HG02981 (cell line): ENCODE data around the gene ANO1.

ENCODE experiments used
- ATAC-seq: cut with Tn5 transposase; IDR thresholded peaks from one replicate; pipeline ENCODE4 v1.9.1; 2021; ENCODE audit warnings: mild to moderate bottlenecking, moderate library complexity; ENCODE audit not compliant: unreplicated experiment

Gene ANO1

DNA sequence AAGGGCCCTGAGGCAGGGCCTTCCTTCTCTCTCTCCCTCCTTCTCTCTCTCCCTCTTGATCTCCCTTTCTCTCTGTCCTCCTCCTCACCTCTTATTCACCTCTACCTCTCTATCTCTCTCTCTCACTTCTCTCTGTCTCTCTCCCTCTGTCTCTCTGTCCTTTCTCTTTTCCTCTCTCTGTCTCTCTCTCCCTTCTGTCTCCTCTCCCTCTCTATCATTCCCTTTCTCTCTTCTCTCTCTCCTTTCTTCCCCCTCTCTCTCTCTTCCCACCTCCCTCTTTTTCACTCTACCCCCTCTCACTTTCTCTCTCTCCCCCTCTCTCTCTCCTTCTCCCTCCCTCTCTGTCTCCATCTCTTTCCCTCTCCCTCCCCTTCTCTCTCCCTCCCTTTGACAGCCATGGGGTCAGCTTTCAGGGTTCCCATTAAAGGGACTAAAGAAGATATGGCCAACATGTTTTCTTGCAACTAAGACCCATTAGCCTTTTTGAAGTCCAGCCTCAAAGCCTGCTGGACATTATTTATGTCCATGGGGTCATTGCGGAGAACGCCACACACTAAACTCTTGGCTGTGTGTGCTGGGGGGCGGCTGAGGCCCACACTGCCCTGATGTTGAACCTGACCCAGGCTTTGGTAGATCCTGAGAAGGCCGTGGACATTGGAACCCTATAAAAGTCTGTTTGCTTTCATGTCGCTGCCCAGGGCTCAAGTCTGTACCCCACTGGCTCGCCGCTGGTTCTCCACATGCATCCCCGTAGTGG lies 15.0 kb downstream of the ANO1 start:
- ATAC-seq: no peak

DNA sequence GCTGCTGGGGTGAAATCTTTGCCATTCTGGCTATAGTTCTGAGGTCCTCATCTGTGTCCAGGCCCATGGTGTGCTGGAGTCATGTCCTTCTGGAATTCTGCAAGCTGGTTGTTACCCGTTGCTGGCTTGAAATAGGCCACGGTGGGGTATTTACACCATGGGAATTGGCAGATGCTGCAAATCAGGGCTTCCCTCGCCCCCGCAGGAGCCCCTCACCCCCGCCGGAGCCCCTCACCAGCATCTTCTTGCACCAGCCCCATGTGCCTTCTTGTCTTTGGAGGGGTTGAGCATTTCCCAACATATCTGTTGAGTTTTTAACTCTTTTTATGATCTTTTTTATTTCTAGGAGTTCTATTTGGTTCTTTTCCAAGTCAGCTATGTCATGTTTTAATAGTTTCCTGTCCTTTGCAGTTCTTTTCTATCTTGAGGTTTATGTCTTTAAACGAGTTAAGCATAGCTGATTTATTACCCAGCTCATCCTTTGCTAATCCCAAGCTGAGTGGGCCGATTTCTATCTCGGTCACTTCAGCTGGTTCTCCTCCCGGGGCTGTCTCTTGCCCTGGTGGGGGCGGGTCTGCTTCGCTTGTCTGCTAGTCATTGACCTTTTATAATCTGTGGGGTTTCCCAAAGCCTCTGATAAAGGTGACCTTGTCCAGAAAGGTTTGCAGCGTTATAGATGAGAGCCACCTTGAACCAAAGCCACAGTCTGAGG lies 17.6 kb downstream of the ANO1 start:
- no peak for ATAC-seq

DNA sequence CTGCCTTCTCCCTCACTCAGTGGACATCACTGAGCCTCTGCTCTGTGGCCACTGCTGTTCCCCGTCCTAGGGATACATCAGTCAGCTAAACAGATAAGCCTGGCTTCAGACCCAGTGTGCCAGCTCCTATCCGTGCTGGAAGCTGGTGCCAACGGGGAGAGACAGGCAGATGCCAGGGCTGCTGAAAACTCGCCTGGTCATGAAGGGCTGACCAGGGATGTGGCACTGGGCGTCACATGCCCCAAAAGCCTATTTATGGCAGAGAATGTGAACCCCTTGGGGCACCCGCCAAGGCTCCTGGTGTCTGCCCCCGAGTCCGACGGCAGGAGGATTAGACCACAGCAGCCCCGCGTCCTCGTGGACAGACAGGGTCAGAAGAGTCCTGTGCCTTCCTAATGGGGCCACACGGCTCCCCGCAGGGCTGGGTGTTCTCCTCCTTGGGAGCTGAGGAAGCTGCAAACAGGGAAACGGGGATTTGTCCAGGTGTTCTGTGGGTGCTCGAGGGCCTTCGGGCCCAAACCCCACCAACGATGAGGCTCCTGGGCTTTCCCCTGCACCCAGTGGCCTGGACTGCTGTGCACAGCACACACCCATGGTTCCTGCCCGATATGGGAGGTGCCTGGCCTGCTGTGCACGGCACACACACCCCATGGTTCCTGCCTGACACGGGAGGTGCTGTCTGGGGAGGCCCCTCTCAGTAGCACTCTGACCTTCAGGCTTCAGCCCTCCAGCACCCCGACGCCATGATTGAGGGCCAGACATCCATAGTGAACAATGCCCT lies 19.9 kb downstream of the ANO1 start:
- no peak for ATAC-seq

DNA sequence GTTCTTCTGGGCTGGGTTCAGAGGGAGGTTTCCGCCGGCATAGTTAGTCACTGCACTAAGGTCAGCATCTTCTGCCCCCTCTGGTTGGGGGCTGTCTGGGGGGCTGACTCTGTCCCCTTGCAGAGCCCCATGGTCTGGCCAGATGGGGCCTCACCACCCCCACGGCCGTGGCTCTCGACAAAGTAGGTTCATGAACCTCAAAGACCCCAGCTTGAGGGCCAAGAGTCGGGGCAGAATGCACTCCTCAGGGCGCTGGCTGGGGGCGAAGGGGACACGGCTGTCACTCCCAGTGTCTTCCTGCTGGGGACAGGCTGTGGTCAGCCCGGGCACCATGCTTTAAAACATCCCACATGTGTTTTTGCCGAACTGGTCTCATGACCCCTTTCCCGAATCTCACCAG lies 20.8 kb downstream of the ANO1 start:
- ATAC-seq: no peak

DNA sequence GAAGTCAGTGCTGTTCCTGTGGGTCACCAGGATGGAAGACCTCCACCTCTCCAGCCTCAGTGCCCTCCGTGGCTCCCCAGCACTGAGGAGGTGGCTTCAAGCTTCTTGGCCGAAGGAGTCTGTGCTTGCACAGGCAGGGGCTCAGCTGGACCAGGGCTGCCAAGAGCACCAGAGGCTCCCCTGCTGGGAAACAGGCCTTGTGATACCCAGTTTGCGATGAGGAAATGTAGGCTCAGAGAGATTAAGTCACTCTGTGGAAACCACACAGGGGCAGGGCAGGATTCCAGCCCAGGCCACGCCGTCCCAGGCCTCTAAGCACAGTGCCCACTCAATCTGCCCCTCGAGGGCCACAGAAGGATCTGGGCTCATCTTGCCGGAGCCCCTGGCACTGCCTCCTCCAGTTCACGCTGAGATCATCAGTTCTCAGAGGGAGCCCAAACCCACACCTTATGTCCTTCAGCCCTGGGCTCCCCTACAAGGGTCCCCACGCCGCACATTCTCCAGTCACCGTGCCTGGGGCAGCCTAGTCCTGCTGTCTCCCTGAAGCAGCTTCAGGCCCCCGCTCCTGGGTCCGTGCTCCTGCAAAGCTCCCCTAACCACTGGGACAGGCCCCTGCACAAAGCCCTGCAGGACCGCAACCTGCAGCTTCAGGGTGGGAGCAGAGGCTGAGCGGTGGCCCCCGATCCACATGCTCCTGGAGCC lies 21.6 kb downstream of the ANO1 start:
- ATAC-seq: no peak

DNA sequence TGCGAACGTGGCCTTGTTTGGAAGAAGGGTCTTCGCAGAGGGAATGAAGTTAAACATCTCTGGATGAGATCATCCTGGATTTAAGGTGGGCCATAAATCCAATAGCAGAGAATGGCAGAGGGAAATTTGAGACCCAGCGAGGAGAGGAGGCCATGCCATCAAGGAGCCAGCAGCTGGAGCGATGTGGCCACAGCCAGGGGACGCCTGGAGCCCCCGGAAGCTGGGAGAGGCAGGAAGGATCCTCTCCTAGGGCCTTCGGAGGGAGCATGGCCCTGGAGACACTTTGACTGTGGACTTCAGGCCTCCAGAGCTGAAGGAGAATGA lies 22.1 kb downstream of the ANO1 start:
- no peak for ATAC-seq

DNA sequence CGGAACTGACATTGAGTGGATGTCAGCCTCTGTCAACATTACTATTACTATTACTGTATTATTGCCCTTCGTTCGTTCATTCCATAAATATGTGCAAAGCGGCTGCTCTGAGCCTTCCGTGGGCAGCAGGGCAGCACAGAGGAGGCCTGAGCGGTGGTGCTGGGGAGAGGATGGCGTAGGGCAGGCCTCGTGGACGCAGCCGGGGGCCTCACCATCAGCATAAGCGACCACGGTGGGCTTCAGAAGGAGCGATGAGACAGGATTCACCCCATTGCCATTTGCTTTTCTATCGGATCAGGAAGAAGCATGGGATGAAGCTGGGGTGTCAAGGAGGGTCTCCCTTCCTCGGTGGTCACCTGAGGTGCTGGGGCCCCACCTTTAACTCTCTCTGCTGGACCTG lies 22.7 kb downstream of the ANO1 start:
- ATAC-seq: no peak

DNA sequence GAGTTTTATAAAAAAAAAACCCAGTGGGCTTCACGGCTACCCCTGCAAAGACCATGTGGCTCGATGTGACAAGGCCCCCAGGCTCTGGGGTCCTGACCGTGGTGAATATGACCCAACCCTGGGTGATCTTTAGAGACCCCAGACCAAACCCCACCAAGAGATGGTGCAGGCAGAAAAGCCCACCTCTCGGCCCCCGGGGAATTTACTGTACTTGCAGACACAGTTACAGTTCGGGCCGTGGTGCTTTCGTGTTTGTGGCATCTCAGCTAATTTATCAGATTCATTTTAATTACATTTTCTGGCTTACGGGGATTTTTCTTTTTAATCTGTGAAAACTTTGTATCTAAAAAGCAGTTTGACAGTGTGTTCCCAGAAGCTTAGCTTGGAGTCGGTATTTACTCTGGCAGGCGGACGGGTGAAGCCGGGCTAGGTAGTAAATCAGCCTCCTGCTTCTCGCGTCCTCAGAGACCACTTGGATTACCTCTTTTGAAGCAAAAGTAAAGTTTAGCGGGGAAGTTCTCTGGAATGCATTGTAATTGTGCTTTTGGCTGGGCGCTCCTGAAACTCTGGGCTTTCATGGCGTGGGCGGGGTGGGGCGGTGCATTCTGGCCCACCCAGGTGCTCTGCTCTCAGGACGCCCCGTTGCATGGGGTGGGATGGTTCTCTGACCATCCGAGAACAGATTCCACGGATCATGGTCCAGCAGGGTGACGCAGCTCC lies 25.3 kb downstream of the ANO1 start:
- no peak for ATAC-seq

DNA sequence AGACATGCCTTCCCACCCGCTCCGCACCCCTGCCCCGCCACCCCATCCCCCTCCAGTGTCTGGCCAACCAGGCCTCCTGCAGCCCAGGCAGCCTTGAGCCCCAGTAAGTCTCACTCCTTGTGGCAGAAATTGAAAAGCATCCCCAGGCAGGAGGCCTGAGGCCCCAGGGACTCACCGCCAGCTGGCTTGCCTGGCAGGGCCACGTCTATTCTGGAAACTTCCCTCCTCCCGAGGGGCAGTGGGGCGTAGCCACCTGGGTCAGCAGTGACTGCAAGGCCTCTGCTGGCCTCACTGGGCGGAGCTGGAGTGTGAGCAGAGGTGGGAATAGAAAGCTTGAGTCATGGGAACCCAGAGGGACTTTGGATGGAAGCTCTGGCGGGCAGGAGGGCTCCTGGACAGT lies 26.3 kb downstream of the ANO1 start:
- ATAC-seq: no peak

DNA sequence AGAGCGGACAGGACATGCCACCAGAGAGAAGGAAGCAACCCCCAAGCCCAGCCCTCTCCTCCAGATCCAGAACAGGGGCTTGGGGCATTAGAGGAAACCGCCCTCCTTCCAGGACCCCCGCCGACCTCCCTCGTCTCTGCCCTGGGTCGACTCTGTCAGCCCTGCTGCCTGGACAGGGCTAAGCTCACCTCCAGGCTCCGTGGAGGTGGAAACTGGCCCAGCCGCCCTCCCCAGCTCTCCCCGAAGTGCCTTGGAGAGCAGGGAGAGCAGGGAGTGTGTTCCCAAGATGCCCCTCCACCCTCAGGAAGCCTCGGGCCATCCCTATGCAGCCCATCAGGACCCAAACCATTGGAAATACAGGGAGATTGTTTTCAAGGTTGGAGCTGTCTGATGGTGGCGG lies 26.8 kb downstream of the ANO1 start:
- ATAC-seq: no peak

DNA sequence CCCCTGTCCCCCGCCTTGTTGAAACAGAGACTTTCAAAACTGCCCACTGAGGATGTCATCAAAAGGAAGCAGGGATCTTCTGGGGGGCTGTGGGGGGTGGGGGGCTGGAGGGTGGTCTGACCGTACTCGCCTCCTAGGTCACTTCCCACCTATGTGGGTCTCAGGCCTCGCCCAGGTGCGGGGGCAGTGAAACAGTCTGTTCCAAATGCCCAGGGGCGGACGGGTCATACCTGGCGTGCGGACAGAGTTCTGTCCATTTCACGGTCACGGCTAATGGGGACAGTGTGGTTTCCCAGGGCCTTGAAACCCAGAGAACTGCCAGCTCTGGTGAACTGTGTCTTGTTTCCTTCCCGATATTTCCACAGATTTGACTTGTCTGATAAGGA lies 27.2 kb downstream of the ANO1 start:
- ATAC-seq: no peak

DNA sequence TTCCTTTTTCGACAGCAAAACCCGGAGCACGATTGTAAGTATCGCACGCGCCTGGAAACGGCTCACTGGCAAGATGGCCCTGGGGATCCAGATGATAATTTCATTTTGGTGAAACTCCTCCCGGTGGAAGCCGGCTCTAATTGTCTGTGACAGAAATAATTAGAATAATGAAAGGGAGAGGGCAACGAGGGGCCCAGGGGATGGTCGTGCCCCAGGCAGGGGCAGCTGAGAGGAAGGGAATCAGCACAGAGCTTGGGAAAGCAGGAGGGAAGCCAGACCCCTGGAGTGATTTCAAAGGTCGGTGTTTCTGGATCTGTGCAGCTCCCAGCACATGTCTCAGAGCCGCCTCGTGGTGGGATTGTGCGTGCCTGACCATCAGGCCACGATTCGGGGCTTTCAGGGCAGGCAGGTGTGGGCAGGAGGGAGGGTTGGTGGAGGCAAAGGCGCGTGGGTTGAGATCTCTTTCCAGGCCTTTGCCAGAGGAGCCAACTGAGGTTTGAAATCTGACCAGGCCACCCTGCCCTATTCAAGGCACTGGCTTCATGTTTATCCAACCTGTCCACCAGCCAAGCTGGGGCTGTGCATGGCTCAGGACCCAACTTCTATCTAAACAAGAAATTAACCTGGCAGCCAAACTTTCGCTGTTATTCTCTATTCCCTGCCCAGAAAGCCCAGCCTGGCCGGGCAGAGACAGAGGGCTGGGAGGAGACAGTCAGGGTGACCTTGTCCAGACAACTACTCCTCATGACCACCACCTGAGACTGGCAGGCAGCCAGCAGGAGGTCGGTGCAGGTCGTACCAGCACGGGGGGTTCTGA lies 27.8 kb downstream of the ANO1 start:
- ATAC-seq: no peak

DNA sequence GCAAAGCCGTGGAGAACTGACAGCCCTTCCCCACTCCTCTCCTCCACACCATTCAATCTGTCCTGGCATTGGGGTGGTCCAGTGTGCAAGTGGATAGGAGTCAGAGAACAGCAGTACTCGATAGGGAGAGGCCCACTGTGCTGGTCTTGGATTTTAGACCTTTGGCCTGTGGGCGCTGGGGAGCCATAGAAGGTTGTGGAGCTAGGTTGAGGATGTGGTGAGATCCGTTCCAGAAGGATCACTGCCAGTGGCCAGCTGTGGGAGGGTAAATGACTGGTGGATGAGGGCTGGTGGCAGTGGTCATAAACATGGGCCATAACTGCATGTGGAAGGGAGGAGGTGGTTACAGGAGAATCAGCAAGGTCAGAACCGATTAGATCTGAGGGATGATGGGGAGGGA lies 28.6 kb downstream of the ANO1 start:
- no peak for ATAC-seq

DNA sequence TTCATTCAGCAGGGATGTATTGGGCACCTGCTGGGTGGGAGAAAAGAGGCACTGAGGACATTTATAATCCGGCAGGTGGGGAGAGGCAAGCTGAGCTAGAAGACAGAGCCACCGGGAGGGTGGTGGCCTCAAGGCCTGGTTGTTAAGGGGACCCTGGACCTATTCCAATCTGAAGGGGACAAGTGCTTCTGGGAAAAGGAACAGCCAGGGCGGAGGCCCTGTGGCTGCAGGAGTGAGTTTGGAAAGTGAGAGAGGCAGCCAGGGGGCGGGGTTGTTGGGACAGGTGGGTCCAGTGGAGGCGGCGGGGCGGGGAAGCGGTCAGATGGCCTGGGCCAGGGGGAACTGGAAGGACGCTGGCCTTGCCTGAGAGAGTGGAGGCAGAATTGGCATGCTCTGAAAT lies 29.1 kb downstream of the ANO1 start:
- ATAC-seq: no peak

DNA sequence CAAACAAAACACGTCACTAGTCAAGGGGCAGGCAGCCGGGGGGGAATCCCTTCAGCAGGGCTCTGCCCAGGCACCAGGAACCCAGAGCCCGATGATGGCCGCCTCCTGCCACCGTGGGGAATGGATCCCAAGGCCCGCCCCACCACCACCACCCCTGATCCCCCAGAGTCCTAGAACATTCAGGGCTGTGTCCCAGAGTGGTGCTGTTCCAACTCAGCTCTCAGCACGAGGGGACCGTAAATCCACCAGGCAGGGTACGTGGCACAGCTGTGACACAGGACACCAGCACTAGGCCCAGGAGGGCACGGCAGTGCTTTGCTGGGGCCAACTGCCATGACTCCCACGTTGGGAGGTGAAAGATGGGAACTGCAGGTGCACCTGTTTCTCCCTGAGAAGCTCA lies 29.6 kb downstream of the ANO1 start:
- no peak for ATAC-seq

DNA sequence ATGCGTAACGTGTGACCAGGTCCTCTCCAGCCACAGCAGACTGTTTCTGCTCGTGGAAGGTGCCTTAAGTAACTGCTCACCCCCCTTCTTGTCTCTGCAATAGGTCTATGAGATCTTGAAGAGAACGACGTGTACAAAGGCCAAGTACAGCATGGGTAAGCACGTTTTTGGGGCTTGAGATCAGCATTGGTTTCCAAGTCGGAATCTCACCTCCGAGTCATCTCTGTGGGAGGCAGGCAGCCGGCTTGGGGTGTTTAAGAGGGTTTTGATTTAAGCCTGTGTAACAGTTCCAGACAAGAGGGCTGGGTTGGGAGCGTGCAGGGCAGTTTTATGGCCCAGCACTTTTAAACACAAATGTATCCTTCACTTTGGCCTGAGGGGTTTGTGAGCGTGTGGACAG lies 30.1 kb downstream of the ANO1 start:
- no peak for ATAC-seq

DNA sequence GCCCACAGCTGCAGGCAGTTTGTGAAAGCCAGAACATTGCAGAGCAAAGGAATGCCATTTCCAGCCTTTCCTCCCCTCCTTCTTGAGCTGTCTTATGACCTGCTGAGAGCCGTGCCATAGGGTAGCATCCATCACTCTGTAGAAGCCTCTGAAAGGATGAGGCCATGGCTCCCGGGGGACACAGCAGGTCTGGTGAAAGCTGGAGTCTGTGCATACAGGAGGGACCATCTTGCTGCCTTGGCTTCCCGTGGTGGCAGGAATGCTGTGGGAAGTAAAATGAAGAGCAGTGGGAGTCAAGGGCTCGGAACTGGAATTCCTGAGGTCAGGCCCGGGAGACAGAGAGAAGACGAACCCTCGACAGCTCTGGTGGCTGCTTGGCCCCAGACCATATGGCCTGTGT lies 30.9 kb downstream of the ANO1 start:
- no peak for ATAC-seq

DNA sequence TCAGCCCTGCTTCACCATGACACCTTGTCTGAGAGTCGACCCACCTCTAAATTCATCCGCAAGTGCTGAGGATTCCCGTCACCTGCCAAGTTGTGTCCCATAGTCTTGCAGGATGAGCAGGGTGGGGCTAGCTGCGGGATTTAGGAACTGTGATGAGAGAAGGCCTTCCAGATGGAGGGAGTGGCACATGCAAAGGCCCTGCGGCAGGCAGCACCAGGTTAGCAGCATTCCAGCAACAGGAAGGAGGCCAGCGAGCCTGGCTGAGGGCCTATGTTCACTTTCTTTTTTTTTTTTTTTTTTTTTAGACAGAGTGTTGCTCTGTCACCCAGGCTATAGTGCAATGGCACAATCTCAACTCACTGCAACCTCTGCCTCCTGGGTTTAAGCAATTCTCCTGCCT lies 31.8 kb downstream of the ANO1 start:
- ATAC-seq: no peak

DNA sequence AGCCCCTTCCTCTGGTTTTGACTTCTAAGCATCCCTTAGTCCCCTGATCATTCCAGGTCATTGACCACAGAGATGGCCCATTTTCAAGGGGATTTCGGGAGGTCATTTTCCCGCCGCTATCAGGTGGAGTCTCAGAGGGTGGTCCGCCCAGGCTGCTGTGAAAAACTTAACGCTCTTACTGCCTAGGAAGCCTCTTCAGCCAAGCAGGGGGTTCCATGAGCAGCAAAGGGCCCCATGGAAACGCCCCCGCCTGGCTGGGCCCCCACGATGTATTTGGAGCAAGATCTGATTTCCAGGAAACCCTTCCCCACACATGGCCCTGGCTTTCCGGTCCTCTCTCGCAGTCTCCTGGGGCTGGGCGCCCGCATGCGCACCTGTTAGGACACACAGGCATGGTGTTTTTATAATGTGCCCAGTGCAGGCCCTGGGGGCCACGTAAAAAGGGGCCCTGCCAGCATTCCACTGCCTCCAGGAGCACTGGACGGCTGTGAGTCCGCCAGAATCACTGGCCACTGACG lies 32.5 kb downstream of the ANO1 start:
- ATAC-seq: no peak
